NOMO-1 treated with dmso at 0.1 percent for 144 hours (cell line): ENCODE measurements around the gene SLC9A3.

Experiments
- DNase-seq: peaks from one replicate; lab custom pipeline; 2025; ENCODE audit not compliant: unreplicated experiment; lab: John Stamatoyannopoulos, UW

SLC9A3 gene

GRCh38 chr5:527646-528628 is 3.7 kb upstream of the SLC9A3 start:
- peak; percentile 70 for DNase-seq

- DNase-seq: no peak
Measured at GRCh38 chr5:526456-527088, 2.3 kb upstream of the SLC9A3 start.

- DNase-seq: no peak
Measured at GRCh38 chr5:525916-526315, 1.7 kb upstream of the SLC9A3 start.

- no peak for DNase-seq
Measured at GRCh38 chr5:524973-525761, 918 bp upstream of the SLC9A3 start.

DNA sequence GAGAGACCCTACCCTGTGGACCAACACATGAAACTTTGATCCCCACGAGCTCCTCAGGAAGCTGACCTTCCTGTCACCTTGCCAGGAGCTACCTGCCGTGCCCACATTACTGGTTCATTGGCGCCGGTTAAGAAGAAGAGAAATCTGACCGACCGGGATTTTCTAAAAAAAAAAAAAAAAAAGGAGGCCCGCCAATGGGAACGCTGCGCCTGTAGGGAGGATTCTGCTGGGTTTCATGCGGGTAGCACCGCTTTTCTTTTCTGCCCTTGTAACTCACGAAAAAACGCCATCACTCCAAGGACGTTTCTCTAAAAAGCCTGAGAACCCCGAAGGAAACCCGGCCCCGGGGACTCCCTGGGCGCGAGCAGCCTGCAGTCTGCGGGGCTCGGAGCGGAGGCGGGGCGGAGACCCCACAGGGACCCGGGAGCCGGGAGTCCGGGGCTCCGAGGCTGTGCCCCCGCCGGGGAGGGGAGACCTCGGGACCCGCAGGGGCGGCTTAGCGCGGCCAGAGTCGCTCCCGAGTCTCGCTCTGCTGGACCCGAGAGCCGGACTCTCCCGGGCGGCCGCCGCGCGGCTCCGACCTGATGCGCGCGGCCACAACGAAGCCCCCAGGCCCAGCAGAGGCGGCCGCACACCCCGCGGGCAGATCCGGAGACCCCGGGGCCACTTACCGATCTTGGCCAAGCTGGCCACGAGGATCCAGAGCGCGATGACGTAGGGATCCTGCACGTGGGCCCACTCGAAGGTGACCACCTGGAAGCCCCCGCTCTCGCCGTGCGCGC is 617 bp downstream of the SLC9A3 start:
- no peak for DNase-seq

DNA sequence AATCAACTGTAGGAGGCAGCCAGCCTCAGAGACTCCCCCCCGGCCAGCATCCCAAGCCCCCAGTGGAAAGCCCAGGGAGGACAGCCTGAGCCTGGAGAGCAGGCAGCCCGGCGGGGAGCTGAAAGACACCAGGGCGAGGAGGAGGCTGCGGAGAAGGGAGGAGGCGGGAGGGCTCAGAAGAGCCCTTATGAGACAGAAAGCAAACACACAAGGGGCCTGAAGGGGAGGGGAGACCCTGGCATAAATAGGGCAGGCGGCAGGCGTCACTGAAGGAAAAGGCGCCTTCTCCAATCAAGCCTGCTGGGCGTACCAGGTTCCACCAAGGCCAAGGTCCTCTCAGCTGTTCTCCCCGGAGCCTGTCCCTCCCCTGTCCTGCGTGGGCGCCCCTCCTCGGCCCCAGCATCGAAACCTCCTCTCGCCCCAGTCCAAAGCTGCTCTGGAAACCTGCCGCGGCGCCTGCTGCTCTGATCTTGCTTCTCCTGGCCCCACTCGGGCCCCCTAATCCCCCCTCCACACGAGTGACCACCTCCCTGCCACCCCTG is 1.3 kb downstream of the SLC9A3 start:
- DNase-seq: no peak

- DNase-seq: no peak
Measured at GRCh38 chr5:522116-522515, 2.1 kb downstream of the SLC9A3 start.

GRCh38 chr5:521680-522079 is 2.6 kb downstream of the SLC9A3 start:
- DNase-seq: no peak

DNA sequence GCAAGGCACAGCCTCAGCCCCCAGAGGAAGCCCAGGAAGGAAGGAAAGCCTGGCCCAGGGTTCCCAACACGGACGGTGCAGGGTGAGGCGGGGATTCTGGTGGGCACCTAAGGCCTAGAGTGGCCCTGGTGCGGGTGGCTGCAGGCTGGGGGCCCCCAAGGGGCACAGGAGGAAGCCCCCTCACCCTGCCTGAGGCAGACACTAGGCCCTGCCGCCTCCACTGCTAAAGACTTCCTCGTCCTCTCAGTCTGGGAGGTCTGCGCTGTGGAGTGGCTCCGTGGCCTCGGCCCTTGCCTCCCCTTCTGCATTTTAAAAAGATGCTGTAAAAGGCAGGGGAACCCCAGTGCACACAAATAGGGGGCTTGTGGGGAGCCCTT is 3.4 kb downstream of the SLC9A3 start:
- no peak for DNase-seq

GRCh38 chr5:520196-520849 is 3.9 kb downstream of the SLC9A3 start:
- DNase-seq: no peak

GRCh38 chr5:518721-519120 is 5.5 kb downstream of the SLC9A3 start:
- no peak for DNase-seq

- no peak for DNase-seq
Measured at GRCh38 chr5:517535-518100, 6.6 kb downstream of the SLC9A3 start.

GRCh38 chr5:516980-517379 is 7.3 kb downstream of the SLC9A3 start:
- no peak for DNase-seq

GRCh38 chr5:516338-516925 is 7.8 kb downstream of the SLC9A3 start:
- no peak for DNase-seq

- no peak for DNase-seq
Measured at GRCh38 chr5:515273-515836, 8.9 kb downstream of the SLC9A3 start.

DNA sequence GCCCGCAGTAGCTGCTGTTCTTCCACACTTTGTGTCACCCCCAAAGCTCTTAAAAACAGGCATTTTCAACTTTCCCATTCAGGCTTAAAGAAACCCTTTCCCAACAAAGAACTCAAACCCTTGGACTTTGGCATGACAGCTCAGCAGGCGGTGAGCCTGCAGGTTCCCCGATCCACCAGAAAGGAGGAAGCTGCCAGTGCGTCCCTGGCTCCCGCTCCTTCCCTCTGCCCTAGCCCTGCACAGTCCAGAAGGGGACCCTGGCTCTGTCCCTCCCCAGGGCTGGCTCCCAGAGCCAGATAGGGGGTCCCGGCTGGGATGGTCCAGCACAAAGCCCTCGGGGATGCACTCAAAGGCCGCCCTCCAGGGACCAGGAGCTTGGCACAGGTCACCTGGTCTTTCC is 9.6 kb downstream of the SLC9A3 start:
- no peak for DNase-seq

- DNase-seq: no peak
Measured at GRCh38 chr5:514101-514485, 10.2 kb downstream of the SLC9A3 start.

GRCh38 chr5:513216-514100 is 10.8 kb downstream of the SLC9A3 start:
- DNase-seq: no peak
